Fibroblast of peridontal ligament (primary cell): ENCODE data around the gene POLR2J2.
"Not testable (repeated sequence)": the region's sequence is repeated elsewhere in the genome, so short reads cannot be mapped to it uniquely, and the experiment has no call there.

Source experiments
- DNase-seq: peaks from one replicate; pipeline ENCODE4 v3.0.0-alpha.2; 2010; ENCODE audit errors: extremely low read depth

Gene POLR2J2

GRCh38 chr7:102671166-102671955 lies at the start of gene POLR2J2:
TSS of gene POLR2J2 (minus strand) at chr7:102671663. CDS start at chr7:102671601, 62 bp downstream.
- not testable (repeated sequence) for DNase-seq

GRCh38 chr7:102718491-102718890 lies 47.0 kb upstream of the POLR2J2 start:
- peak; percentile 12 for DNase-seq

- not testable (repeated sequence) for DNase-seq
Observed at GRCh38 chr7:102715718-102716117, 44.3 kb upstream of the POLR2J2 start.

GRCh38 chr7:102714774-102715522 lies 43.5 kb upstream of the POLR2J2 start:
- not testable (repeated sequence) for DNase-seq

GRCh38 chr7:102713691-102714080 lies 42.2 kb upstream of the POLR2J2 start:
- not testable (repeated sequence) for DNase-seq

GRCh38 chr7:102713011-102713690 lies 41.7 kb upstream of the POLR2J2 start:
- peak; percentile 7 for DNase-seq

GRCh38 chr7:102698962-102699750 lies 27.7 kb upstream of the POLR2J2 start:
- not testable (repeated sequence) for DNase-seq

GRCh38 chr7:102697642-102698512 lies 26.4 kb upstream of the POLR2J2 start:
- DNase-seq: not testable (repeated sequence)

- not testable (repeated sequence) for DNase-seq
Observed at GRCh38 chr7:102696009-102696408, 24.5 kb upstream of the POLR2J2 start.

GRCh38 chr7:102695033-102695552 lies 23.6 kb upstream of the POLR2J2 start:
- not testable (repeated sequence) for DNase-seq

- DNase-seq: not testable (repeated sequence)
Observed at GRCh38 chr7:102694008-102694407, 22.5 kb upstream of the POLR2J2 start.

GRCh38 chr7:102690602-102691001 lies 19.1 kb upstream of the POLR2J2 start:
- not testable (repeated sequence) for DNase-seq

GRCh38 chr7:102689436-102690282 lies 18.2 kb upstream of the POLR2J2 start:
- not testable (repeated sequence) for DNase-seq

- DNase-seq: not testable (repeated sequence)
Observed at GRCh38 chr7:102688299-102689036, 17.0 kb upstream of the POLR2J2 start.

- DNase-seq: not testable (repeated sequence)
Observed at GRCh38 chr7:102682560-102682959, 11.1 kb upstream of the POLR2J2 start.

- not testable (repeated sequence) for DNase-seq
Observed at GRCh38 chr7:102680780-102681179, 9.3 kb upstream of the POLR2J2 start.

- DNase-seq: not testable (repeated sequence)
Observed at GRCh38 chr7:102675545-102675944, 4.1 kb upstream of the POLR2J2 start.

- not testable (repeated sequence) for DNase-seq
Observed at GRCh38 chr7:102673447-102674067, 2.1 kb upstream of the POLR2J2 start.
